ENCODE results near the gene ST8SIA1.

Gene ST8SIA1

DNA sequence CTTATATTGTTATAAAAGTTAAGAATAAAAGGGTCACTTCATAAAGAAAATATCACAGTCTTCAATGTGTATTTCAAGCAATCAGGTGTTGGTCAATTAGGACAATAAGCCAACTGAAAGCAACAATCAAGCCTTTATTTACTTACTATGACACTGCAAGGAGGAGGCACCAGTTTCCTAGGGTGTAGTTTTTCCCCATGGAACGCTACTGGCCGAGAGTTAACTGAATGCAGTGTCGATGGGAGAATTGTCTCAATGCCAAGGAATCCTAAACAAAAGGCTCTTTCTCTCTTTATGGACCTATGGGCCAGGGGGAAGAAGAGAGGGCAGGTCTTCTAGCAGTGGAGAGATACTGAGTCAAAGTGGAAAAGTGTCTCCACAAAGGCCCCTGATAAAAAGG lies 146.1 kb downstream of the ST8SIA1 start:
- no peak overlapping the region for H3K4me3 ChIP-seq (IDR thresholded peaks at IDR 0.05; ENCODE audit: insufficient read depth, low read depth, low read length)
- no peak overlapping the region for H3K27ac ChIP-seq
- no peak overlapping the region for H2AFZ ChIP-seq (ENCODE audit: low read depth)
- H4K20me1 ChIP-seq (ENCODE audit: insufficient read depth) = no peaks in the 10 kb centered on the region
- TF ChIP-seq, protein P1, sequence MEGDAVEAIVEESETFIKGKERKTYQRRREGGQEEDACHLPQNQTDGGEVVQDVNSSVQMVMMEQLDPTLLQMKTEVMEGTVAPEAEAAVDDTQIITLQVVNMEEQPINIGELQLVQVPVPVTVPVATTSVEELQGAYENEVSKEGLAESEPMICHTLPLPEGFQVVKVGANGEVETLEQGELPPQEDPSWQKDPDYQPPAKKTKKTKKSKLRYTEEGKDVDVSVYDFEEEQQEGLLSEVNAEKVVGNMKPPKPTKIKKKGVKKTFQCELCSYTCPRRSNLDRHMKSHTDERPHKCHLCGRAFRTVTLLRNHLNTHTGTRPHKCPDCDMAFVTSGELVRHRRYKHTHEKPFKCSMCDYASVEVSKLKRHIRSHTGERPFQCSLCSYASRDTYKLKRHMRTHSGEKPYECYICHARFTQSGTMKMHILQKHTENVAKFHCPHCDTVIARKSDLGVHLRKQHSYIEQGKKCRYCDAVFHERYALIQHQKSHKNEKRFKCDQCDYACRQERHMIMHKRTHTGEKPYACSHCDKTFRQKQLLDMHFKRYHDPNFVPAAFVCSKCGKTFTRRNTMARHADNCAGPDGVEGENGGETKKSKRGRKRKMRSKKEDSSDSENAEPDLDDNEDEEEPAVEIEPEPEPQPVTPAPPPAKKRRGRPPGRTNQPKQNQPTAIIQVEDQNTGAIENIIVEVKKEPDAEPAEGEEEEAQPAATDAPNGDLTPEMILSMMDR (conservative IDR thresholded peaks at IDR 0.05; ENCODE audit: low read depth, low read length) = no peak
- H3K79me2 ChIP-seq (ENCODE audit: insufficient read depth, low read depth) = no peaks in the 10 kb centered on the region
- no peak overlapping the region for H3K4me2 ChIP-seq
- H3K9ac ChIP-seq = no peak overlapping the region
- H3K27me3 ChIP-seq (ENCODE audit: insufficient read depth, low read depth) = no peaks in the 10 kb centered on the region
- H3K36me3 ChIP-seq (ENCODE audit: insufficient read depth) = no peaks in the 10 kb centered on the region
- no peaks in the 10 kb centered on the region for H3K4me1 ChIP-seq (ENCODE audit: low read depth, poor library complexity, severe bottlenecking)

DNA sequence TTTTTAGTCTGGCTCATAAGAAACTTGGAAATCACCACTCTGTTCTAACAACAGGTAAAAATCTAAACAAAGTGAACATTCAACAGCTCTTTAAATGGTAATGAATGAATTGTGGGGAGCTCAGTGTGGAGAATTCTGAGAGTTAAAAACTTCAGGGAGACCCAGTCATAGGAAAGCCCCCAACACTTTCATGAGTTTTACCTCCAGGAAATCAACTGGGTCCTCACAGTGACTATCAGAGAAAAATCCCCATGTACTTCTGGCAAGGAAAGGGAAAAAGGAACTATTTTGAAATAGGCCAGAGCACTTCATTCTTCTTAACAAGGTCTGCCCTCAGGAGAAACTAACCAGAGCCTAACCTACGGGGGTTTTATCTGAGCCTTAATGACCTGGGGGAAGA lies 153.8 kb downstream of the ST8SIA1 start:
- TF ChIP-seq, protein P1 (conservative IDR thresholded peaks at IDR 0.05; ENCODE audit: low read depth, low read length) = no peak
- Histone ChIP-seq H3K79me2 (ENCODE audit: insufficient read depth, low read depth) (no peaks in the 10 kb centered on the region), H3K36me3 (ENCODE audit: insufficient read depth) (no peaks in the 10 kb centered on the region), H4K20me1 (ENCODE audit: insufficient read depth) (no peaks in the 10 kb centered on the region), H3K9ac (no peak overlapping the region), H3K27ac (no peak overlapping the region), H3K4me3 (IDR thresholded peaks at IDR 0.05; ENCODE audit: insufficient read depth, low read depth, low read length) (no peak overlapping the region), H3K4me2 (no peak overlapping the region), H3K4me1 (ENCODE audit: low read depth, poor library complexity, severe bottlenecking) (no peaks in the 10 kb centered on the region), H2AFZ (ENCODE audit: low read depth) (no peak overlapping the region), H3K27me3 (ENCODE audit: insufficient read depth, low read depth) (no peaks in the 10 kb centered on the region)

DNA sequence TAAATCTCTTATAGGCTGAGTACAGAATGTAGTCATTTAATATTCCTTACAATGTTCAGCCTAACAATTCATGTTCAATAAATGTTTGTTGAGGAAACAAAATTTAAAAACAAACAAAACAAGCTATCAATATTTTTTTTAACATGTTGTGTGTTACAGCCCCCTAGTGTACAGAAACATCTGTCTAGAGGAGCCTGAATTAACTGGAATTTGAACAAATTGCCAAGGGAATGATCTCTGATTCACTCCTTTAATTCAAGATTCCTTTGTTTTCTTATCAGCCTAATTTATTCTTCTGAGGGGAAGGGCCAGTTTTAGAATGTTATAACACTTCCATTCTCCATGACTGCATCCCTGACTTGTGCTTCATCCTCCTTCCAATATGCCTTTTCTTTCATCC lies 161.3 kb downstream of the ST8SIA1 start:
- H3K27me3 ChIP-seq (ENCODE audit: insufficient read depth, low read depth) = no peaks in the 10 kb centered on the region
- TF ChIP-seq, protein P1 (conservative IDR thresholded peaks at IDR 0.05; ENCODE audit: low read depth, low read length) = no peak
- no peak overlapping the region for H2AFZ ChIP-seq (ENCODE audit: low read depth)
- H3K79me2 ChIP-seq (ENCODE audit: insufficient read depth, low read depth) = no peaks in the 10 kb centered on the region
- no peak overlapping the region for H3K4me3 ChIP-seq (IDR thresholded peaks at IDR 0.05; ENCODE audit: insufficient read depth, low read depth, low read length)
- H3K4me1 ChIP-seq (ENCODE audit: low read depth, poor library complexity, severe bottlenecking) = no peaks in the 10 kb centered on the region
- H3K27ac ChIP-seq = no peak overlapping the region
- H3K4me2 ChIP-seq = no peak overlapping the region
- H3K36me3 ChIP-seq (ENCODE audit: insufficient read depth) = no peaks in the 10 kb centered on the region
- H4K20me1 ChIP-seq (ENCODE audit: insufficient read depth) = no peaks in the 10 kb centered on the region
- H3K9ac ChIP-seq = no peak overlapping the region

- Histone ChIP-seq H3K79me2 (ENCODE audit: insufficient read depth, low read depth) (no peaks in the 10 kb centered on the region), H3K4me2 (no peak overlapping the region), H3K27me3 (ENCODE audit: insufficient read depth, low read depth) (no peaks in the 10 kb centered on the region), H4K20me1 (ENCODE audit: insufficient read depth) (no peaks in the 10 kb centered on the region), H2AFZ (ENCODE audit: low read depth) (no peak overlapping the region), H3K36me3 (ENCODE audit: insufficient read depth) (no peaks in the 10 kb centered on the region), H3K4me1 (ENCODE audit: low read depth, poor library complexity, severe bottlenecking) (no peaks in the 10 kb centered on the region), H3K4me3 (IDR thresholded peaks at IDR 0.05; ENCODE audit: insufficient read depth, low read depth, low read length) (no peak overlapping the region), H3K9ac (no peak overlapping the region), H3K27ac (no peak overlapping the region)
- TF ChIP-seq, protein P1 (conservative IDR thresholded peaks at IDR 0.05; ENCODE audit: low read depth, low read length) = no peak
Measured at GRCh38 chr12:22172501-22172900, 162.0 kb downstream of the ST8SIA1 start.
